Measurements from ENCODE around the gene SDK2. TPM values are rescaled to one million over a fixed set of nuclear protein-coding genes. Genes with fewer than 3 reads are reported as not detected.

The SDK2 gene
- polyA plus RNA-seq, 6 donors from 2014 or later, result 0.10 to 6.3 (median 1.6) TPM

- Mint-ChIP-seq H3K9me3 (no peaks in the 10 kb centered on the region), H3K4me1 (peaks cover 55 to 82% (median 82%) of the 10 kb centered on the region in 3 donors), H3K27me3 (no peaks in the 10 kb centered on the region), H3K27ac (peak overlapping the region in 1 of 6 donors; percentile 58), H3K36me3 (no peaks in the 10 kb centered on the region), H3K4me3 (no peak overlapping the region)
- no peak for ATAC-seq (ENCODE audit: low read depth in 2 of 2)
- DNase-seq, result no peak
Observed at GRCh38 chr17:73584049-73584448, 60.2 kb downstream of the SDK2 start.

- Mint-ChIP-seq H3K27me3 (no peaks in the 10 kb centered on the region), H3K36me3 (no peaks in the 10 kb centered on the region), H3K4me1 (peaks cover 51 to 82% (median 80%) of the 10 kb centered on the region in 3 donors), H3K27ac (peak overlapping the region in 4 of 6 donors; percentile 29 to 90 (median 61)), H3K9me3 (no peaks in the 10 kb centered on the region), H3K4me3 (no peak overlapping the region)
- DNase-seq (no peak), ATAC-seq (ENCODE audit: low read depth in 2 of 2) (no peak)
Observed at GRCh38 chr17:73582821-73583220, 61.4 kb downstream of the SDK2 start.

GRCh38 chr17:73582359-73582758 lies 61.9 kb downstream of the SDK2 start:
- DNase-seq (no peak), ATAC-seq (ENCODE audit: low read depth in 2 of 2) (no peak)
- no peak overlapping the region for H3K4me3 Mint-ChIP-seq
- H3K9me3 Mint-ChIP-seq, result no peaks in the 10 kb centered on the region
- peaks cover 51 to 82% (median 80%) of the 10 kb centered on the region in 3 donors for H3K4me1 Mint-ChIP-seq
- no peaks in the 10 kb centered on the region for H3K36me3 Mint-ChIP-seq
- H3K27ac Mint-ChIP-seq, result peak overlapping the region in 1 of 6 donors; percentile 90
- H3K27me3 Mint-ChIP-seq, result no peaks in the 10 kb centered on the region

GRCh38 chr17:73581379-73581778 lies 62.9 kb downstream of the SDK2 start:
- Mint-ChIP-seq H3K4me3 (peak overlapping the region in 1 of 8 donors; percentile 5), H3K9me3 (no peaks in the 10 kb centered on the region), H3K4me1 (peaks cover 49 to 82% (median 80%) of the 10 kb centered on the region in 3 donors), H3K27me3 (no peaks in the 10 kb centered on the region), H3K36me3 (no peaks in the 10 kb centered on the region), H3K27ac (peak overlapping the region in 2 of 6 donors; percentile 33 to 51)
- ATAC-seq (ENCODE audit: low read depth in 2 of 2) (no peak), DNase-seq (no peak)

GRCh38 chr17:73580073-73580710 lies 64.1 kb downstream of the SDK2 start:
- Mint-ChIP-seq H3K27me3 (no peaks in the 10 kb centered on the region), H3K4me1 (peaks cover 52 to 82% (median 80%) of the 10 kb centered on the region in 3 donors), H3K4me3 (peak overlapping the region in 2 of 8 donors; percentile 26 to 47), H3K36me3 (no peaks in the 10 kb centered on the region), H3K27ac (peak overlapping the region in 3 of 6 donors; percentile 47 to 88 (median 59)), H3K9me3 (no peaks in the 10 kb centered on the region)
- DNase-seq (no peak), ATAC-seq (ENCODE audit: low read depth in 2 of 2) (no peak)

- peak overlapping the region in 6 of 8 donors; percentile 35 to 84 (median 64) for H3K4me3 Mint-ChIP-seq
- H3K27ac Mint-ChIP-seq, result peak overlapping the region in 4 of 6 donors; percentile 70 to 82 (median 74)
- no peaks in the 10 kb centered on the region for H3K9me3 Mint-ChIP-seq
- DNase-seq, result no peak
- ATAC-seq (ENCODE audit: low read depth in 2 of 2), result no peak
- peaks cover 62 to 83% (median 80%) of the 10 kb centered on the region in 3 donors for H3K4me1 Mint-ChIP-seq
- H3K36me3 Mint-ChIP-seq, result no peaks in the 10 kb centered on the region
- H3K27me3 Mint-ChIP-seq, result no peaks in the 10 kb centered on the region
Observed at GRCh38 chr17:73576556-73577098, 67.6 kb downstream of the SDK2 start.

GRCh38 chr17:73575470-73576221 lies 68.6 kb downstream of the SDK2 start:
- DNase-seq (no peak), ATAC-seq (ENCODE audit: low read depth in 2 of 2) (no peak)
- Mint-ChIP-seq H3K4me1 (peaks cover 64 to 83% (median 76%) of the 10 kb centered on the region in 3 donors), H3K36me3 (no peaks in the 10 kb centered on the region), H3K27ac (peak overlapping the region in 4 of 6 donors; percentile 39 to 80 (median 55)), H3K27me3 (no peaks in the 10 kb centered on the region), H3K4me3 (peak overlapping the region in 4 of 8 donors; percentile 0 to 67 (median 32)), H3K9me3 (no peaks in the 10 kb centered on the region)

GRCh38 chr17:73571511-73572130 lies 72.6 kb downstream of the SDK2 start:
- Mint-ChIP-seq H3K9me3 (no peaks in the 10 kb centered on the region), H3K27me3 (no peaks in the 10 kb centered on the region), H3K4me3 (no peak overlapping the region), H3K36me3 (peaks cover 0 to 6% of the 10 kb centered on the region in 2 donors), H3K4me1 (peaks cover 59 to 68% (median 67%) of the 10 kb centered on the region in 3 donors), H3K27ac (peak overlapping the region in 3 of 6 donors; percentile 47 to 74 (median 54))
- DNase-seq (no peak), ATAC-seq (ENCODE audit: low read depth in 2 of 2) (no peak)

- H3K36me3 Mint-ChIP-seq, result peaks cover 6 to 8% of the 10 kb centered on the region in 2 donors
- no peaks in the 10 kb centered on the region for H3K27me3 Mint-ChIP-seq
- no peak for ATAC-seq (ENCODE audit: low read depth in 2 of 2)
- H3K27ac Mint-ChIP-seq, result peak overlapping the region in 4 of 6 donors; percentile 51 to 87 (median 68)
- H3K4me3 Mint-ChIP-seq, result no peak overlapping the region
- H3K9me3 Mint-ChIP-seq, result no peaks in the 10 kb centered on the region
- DNase-seq, result no peak
- H3K4me1 Mint-ChIP-seq, result peaks cover 50 to 69% (median 65%) of the 10 kb centered on the region in 3 donors
Observed at GRCh38 chr17:73569762-73570319, 74.4 kb downstream of the SDK2 start.

- no peak for ATAC-seq (ENCODE audit: low read depth in 2 of 2)
- Mint-ChIP-seq H3K27ac (peak overlapping the region in 5 of 6 donors; percentile 36 to 96 (median 82)), H3K4me1 (peaks cover 45 to 67% (median 66%) of the 10 kb centered on the region in 3 donors)
Observed at GRCh38 chr17:73568934-73569333, 75.3 kb downstream of the SDK2 start.

GRCh38 chr17:73566905-73567782 lies 77.1 kb downstream of the SDK2 start:
- Mint-ChIP-seq H3K4me1 (peaks cover 35 to 57% (median 55%) of the 10 kb centered on the region in 3 donors), H3K36me3 (peaks cover 6 to 8% of the 10 kb centered on the region in 2 donors), H3K9me3 (no peaks in the 10 kb centered on the region), H3K27me3 (no peaks in the 10 kb centered on the region), H3K4me3 (peak overlapping the region in 7 of 8 donors; percentile 30 to 85 (median 73)), H3K27ac (peak overlapping the region; percentile 82 to 97 (median 96))
- ATAC-seq (ENCODE audit: low read depth in 2 of 2) (peak; percentile 96 to 98), DNase-seq (peak; percentile 67)

More at GRCh38 chr17:73568934-73569333, 75.3 kb downstream of the SDK2 start:
- H3K9me3 Mint-ChIP-seq, result no peaks in the 10 kb centered on the region
- H3K36me3 Mint-ChIP-seq, result peaks cover 6 to 8% of the 10 kb centered on the region in 2 donors
- peak overlapping the region in 1 of 8 donors; percentile 68 for H3K4me3 Mint-ChIP-seq
- H3K27me3 Mint-ChIP-seq, result no peaks in the 10 kb centered on the region
- DNase-seq, result no peak

GRCh38 chr17:73564843-73565242 lies 79.4 kb downstream of the SDK2 start:
- H3K27ac Mint-ChIP-seq, result peak overlapping the region in 5 of 6 donors; percentile 7 to 89 (median 69)
- no peaks in the 10 kb centered on the region for H3K27me3 Mint-ChIP-seq
- H3K4me3 Mint-ChIP-seq, result peak overlapping the region in 1 of 8 donors; percentile 36
- no peak for DNase-seq
- H3K9me3 Mint-ChIP-seq, result no peaks in the 10 kb centered on the region
- ATAC-seq (ENCODE audit: low read depth in 2 of 2), result no peak
- peaks cover 37 to 62% (median 62%) of the 10 kb centered on the region in 3 donors for H3K4me1 Mint-ChIP-seq
- peaks cover 6 to 8% of the 10 kb centered on the region in 2 donors for H3K36me3 Mint-ChIP-seq
